Breast epithelium (tissue), 4 donors: ENCODE results near the gene ABCA8. TPM values are rescaled to one million over a fixed set of nuclear protein-coding genes. Genes with fewer than 3 reads are reported as not detected.
A peak's percentile ranks its signal among the peaks of the same experiment; 100 is the strongest.

ENCODE experiments used
- DNase-seq, 2 donors: peaks; one replicate each; pipeline ENCODE4 v3.0.0-alpha.2; 2019; ENCODE audit warnings: low spot score in 2 of 2
- H3K27ac ChIP-seq, 2 donors: fragments of 200-600 bp; sonication (generic) in 1 of 2; one replicate each; pipeline ENCODE4 v1.5.1; 2016 to 2019; ENCODE audit warnings: mild to moderate bottlenecking in 1 of 2
- H3K27me3 ChIP-seq, 2 donors: fragments of 200-600 bp; sonication (generic) in 1 of 2; one replicate each; pipeline versions ENCODE4 v1.5.1 to v1.6.0; 2017 to 2019; ENCODE audit warnings: control low read depth in 1 of 2, mild to moderate bottlenecking in 1 of 2
- H3K36me3 ChIP-seq: fragments of 200-600 bp; one replicate; pipeline ENCODE4 v1.5.1; 2019
- H3K4me1 ChIP-seq, 2 donors: fragments of 200-600 bp; sonication (generic); one replicate each; pipeline ENCODE4 v1.5.1; 2016 to 2019; ENCODE audit warnings: control low read depth in 1 of 2
- H3K4me3 ChIP-seq, 3 donors: fragments of 200-600 bp; sonication (generic); 1 replicate in 2 of 3; 2 replicates in 1 of 3; pipeline ENCODE4 v1.5.1; 2016 to 2019; ENCODE audit warnings: mild to moderate bottlenecking in 3 of 3, moderate library complexity in 2 of 3
- H3K9me3 ChIP-seq, 2 donors: fragments of 200-600 bp; sonication (generic) in 1 of 2; one replicate each; pipeline ENCODE4 v1.5.1; 2016 to 2019; ENCODE audit warnings: control low read depth in 1 of 2
- CTCF ChIP-seq, 3 donors: fragments of 450-650 bp; IDR thresholded peaks; one replicate each; pipeline ENCODE4 v1.5.1; 2016 to 2017; ENCODE audit warnings: antibody characterized with exemption in 3 of 3, mild to moderate bottlenecking in 3 of 3, moderate library complexity in 3 of 3
- POLR2A ChIP-seq: fragments of 450-650 bp; IDR thresholded peaks from one replicate; pipeline ENCODE4 v1.6.1; 2016; ENCODE audit warnings: antibody characterized with exemption, mild to moderate bottlenecking, moderate library complexity
- POLR2AphosphoS5 ChIP-seq, 3 donors: sonication (generic); formaldehyde crosslinking; IDR thresholded peaks; one replicate each; pipeline ENCODE4 v1.6.1; 2017; ENCODE audit warnings: antibody characterized with exemption in 3 of 3
- intact Hi-C: fragments of 100-400 bp; cut with DNase I; formaldehyde crosslinking; loops from one replicate; pipeline ENCODE4 v1.15.1; 2023; ENCODE audit warnings: low total_unique reads
- total RNA-seq, 3 donors: library from RNA; depleted of rRNA; stranded (reverse); fragments of >200 nt; gene quantifications; one replicate each; pipeline ENCODE4 v1.1.0, GENCODE V29; 2016

Gene ABCA8
- total RNA-seq, 3 donors from 2014 or later: 38.6 to 47.5 (median 46.2) TPM

DNA sequence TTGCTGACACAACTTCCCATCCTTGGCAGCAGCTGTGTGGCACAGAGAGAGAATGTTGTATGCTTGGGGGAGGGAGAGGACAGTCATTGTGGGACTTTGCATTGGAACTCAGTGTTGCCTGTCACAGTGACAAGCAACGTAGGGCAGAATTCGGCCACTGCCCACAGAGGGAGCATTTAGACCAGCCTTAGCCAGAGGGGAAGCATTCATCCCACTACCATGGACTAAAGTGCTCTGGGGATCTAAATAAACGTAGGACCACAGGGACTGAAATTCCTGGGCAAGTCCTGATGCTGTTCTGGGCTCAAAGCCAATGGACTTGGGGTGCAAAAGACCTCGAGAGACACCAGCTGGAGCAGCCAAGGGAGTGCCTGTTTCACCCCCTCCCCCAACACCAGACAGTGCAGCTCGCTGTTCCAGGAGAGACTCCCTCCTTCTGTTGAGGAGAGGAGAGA is 44.9 kb downstream of the ABCA8 start:
- peak overlapping the region; percentile 70 to 82 for H3K27ac ChIP-seq
- no peaks in the 10 kb centered on the region for H3K9me3 ChIP-seq
- no peaks in the 10 kb centered on the region for H3K36me3 ChIP-seq
- intact Hi-C loops: no loop called here
- H3K4me1 ChIP-seq: no peaks in the 10 kb centered on the region
- DNase-seq: no peak
- H3K4me3 ChIP-seq: no peak overlapping the region
- no peaks in the 10 kb centered on the region for H3K27me3 ChIP-seq
- TF ChIP-seq POLR2A (no peak), CTCF (IDR thresholded peaks at IDR 0.05) (no peak), POLR2AphosphoS5 (IDR thresholded peaks at IDR 0.05) (no peak)

- DNase-seq: peak in 1 of 2 donors; percentile 55
Measured at GRCh38 chr17:68909066-68909465, 46.1 kb downstream of the ABCA8 start.

GRCh38 chr17:68908045-68908444 is 47.1 kb downstream of the ABCA8 start:
- H3K27ac ChIP-seq: peak overlapping the region; percentile 70 to 82

More at GRCh38 chr17:68909066-68909465, 46.1 kb downstream of the ABCA8 start:
- Histone ChIP-seq H3K36me3 (no peaks in the 10 kb centered on the region), H3K27ac (peak overlapping the region; percentile 70 to 82), H3K9me3 (no peaks in the 10 kb centered on the region), H3K4me1 (no peaks in the 10 kb centered on the region), H3K4me3 (no peak overlapping the region), H3K27me3 (no peaks in the 10 kb centered on the region)
- TF ChIP-seq POLR2A (no peak), POLR2AphosphoS5 (IDR thresholded peaks at IDR 0.05) (peak in 1 of 3 donors; percentile 26), CTCF (IDR thresholded peaks at IDR 0.05) (no peak)
- intact Hi-C loops: no loop called here

GRCh38 chr17:68906638-68907037 is 48.6 kb downstream of the ABCA8 start:
- Histone ChIP-seq H3K27me3 (no peaks in the 10 kb centered on the region), H3K4me1 (no peaks in the 10 kb centered on the region), H3K9me3 (no peaks in the 10 kb centered on the region), H3K27ac (no peak overlapping the region), H3K4me3 (no peak overlapping the region), H3K36me3 (no peaks in the 10 kb centered on the region)
- intact Hi-C loops: no loop called here
- no peak for DNase-seq
- TF ChIP-seq POLR2AphosphoS5 (IDR thresholded peaks at IDR 0.05) (no peak), CTCF (IDR thresholded peaks at IDR 0.05) (no peak), POLR2A (no peak)

More at GRCh38 chr17:68908045-68908444, 47.1 kb downstream of the ABCA8 start:
- no peak for TF ChIP-seq POLR2A
- no peak for TF ChIP-seq POLR2AphosphoS5 (IDR thresholded peaks at IDR 0.05)
- TF ChIP-seq CTCF (IDR thresholded peaks at IDR 0.05): no peak
- intact Hi-C loops: no loop called here
- Histone ChIP-seq H3K36me3 (no peaks in the 10 kb centered on the region), H3K9me3 (no peaks in the 10 kb centered on the region), H3K27me3 (no peaks in the 10 kb centered on the region), H3K4me3 (no peak overlapping the region), H3K4me1 (no peaks in the 10 kb centered on the region)
- no peak for DNase-seq

DNA sequence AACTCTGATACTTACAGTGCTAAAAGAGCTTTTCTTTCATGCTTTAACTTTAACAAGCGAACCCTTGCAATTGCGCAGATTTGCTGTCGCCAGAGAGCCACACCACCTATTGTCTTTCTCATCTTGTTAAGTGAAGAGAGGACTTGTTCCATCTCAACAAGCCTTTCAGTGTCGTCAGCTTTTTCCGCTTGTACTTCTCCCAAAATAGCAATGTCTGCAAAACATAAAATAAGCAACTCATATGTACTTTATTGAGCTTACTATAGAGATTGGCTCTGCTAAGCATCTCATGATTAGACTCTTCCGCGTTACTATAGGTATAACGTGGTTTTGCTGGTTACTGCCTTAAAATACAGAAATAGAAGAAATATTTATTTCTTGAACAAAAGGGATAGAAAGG is 51.9 kb downstream of the ABCA8 start:
- Histone ChIP-seq H3K27ac (no peak overlapping the region), H3K4me1 (no peaks in the 10 kb centered on the region), H3K4me3 (no peak overlapping the region), H3K9me3 (no peaks in the 10 kb centered on the region), H3K27me3 (no peaks in the 10 kb centered on the region), H3K36me3 (no peaks in the 10 kb centered on the region)
- intact Hi-C loops: no loop called here
- no peak for DNase-seq
- no peak for TF ChIP-seq POLR2A
- TF ChIP-seq POLR2AphosphoS5 (IDR thresholded peaks at IDR 0.05): no peak
- TF ChIP-seq CTCF (IDR thresholded peaks at IDR 0.05): no peak
